HEK293 (cell line): ENCODE data around the gene CACNA1C.

Experiments used
- CTCF ChIA-PET: fragments of 350-600 bp; formaldehyde crosslinking; extraction: SDS; loops from one replicate; lab custom pipeline; 2021; ENCODE audit warnings: antibody characterized with exemption; lab: Yijun Ruan, JAX
- POLR2A ChIA-PET: fragments of 300-600 bp; formaldehyde crosslinking; extraction: SDS; loops from one replicate; lab custom pipeline; 2020; ENCODE audit warnings: antibody characterized with exemption, inconsistent platforms; lab: Yijun Ruan, JAX
- H3K27ac ChIP-seq: fragments of 200-500 bp; sonication (Bioruptor generic); 2 replicates; pipeline ENCODE4 v1.5.1; 2014; ENCODE audit warnings: low read depth, low read length, control low read depth, inconsistent platforms; ENCODE audit errors: extremely low read depth
- H3K36me3 ChIP-seq, 2 experiments: fragments of 200-500 bp in 1 of 2; sonication (Bioruptor generic) in 1 of 2; 1 replicate in 1 of 2; 2 replicates in 1 of 2; pipeline ENCODE4 v1.5.1; 2014 to 2017; ENCODE audit warnings: inconsistent platforms in 2 of 2, low read length in 2 of 2; ENCODE audit not compliant: control insufficient read depth in 2 of 2, insufficient read depth in 1 of 2
- H3K4me1 ChIP-seq: fragments of 200-500 bp; sonication (Bioruptor generic); 2 replicates; pipeline ENCODE4 v1.5.1; 2014; ENCODE audit warnings: mild to moderate bottlenecking, low read length, inconsistent platforms; ENCODE audit not compliant: control insufficient read depth, insufficient read depth
- H3K4me3 ChIP-seq: 2 replicates; pipeline ENCODE4 v1.5.1; 2011; ENCODE audit warnings: low read depth, mild to moderate bottlenecking, control low read depth, low read length, moderate library complexity
- H3K9me3 ChIP-seq: fragments of 200-500 bp; sonication (Bioruptor generic); 2 replicates; pipeline ENCODE4 v1.5.1; 2014; ENCODE audit warnings: low read depth, low read length, inconsistent platforms; ENCODE audit not compliant: control insufficient read depth, insufficient read depth
- AEBP2 ChIP-seq: fragments of 450-650 bp; formaldehyde crosslinking; IDR thresholded peaks from 2 replicates; pipeline ENCODE4 v1.5.1; 2016; ENCODE audit warnings: missing biosample characterization, missing genetic modification characterization, borderline replicate concordance
- ELK4 ChIP-seq: IDR thresholded peaks from 2 replicates; pipeline ENCODE4 v1.6.1; 2011; ENCODE audit warnings: mild to moderate bottlenecking, low read depth, low read length, borderline replicate concordance
- ZEB2 ChIP-seq: fragments of 450-650 bp; formaldehyde crosslinking; IDR thresholded peaks from 2 replicates; pipeline ENCODE4 v1.5.1; 2016; ENCODE audit warnings: missing biosample characterization, missing genetic modification characterization
- ZFHX2 ChIP-seq: fragments of 450-650 bp; formaldehyde crosslinking; conservative IDR thresholded peaks from 2 replicates; pipeline ENCODE4 v1.5.1; 2016; ENCODE audit warnings: missing biosample characterization, missing genetic modification characterization
- ZNF146 ChIP-seq: fragments of 450-650 bp; formaldehyde crosslinking; IDR thresholded peaks from 2 replicates; pipeline ENCODE4 v1.5.1; 2016; ENCODE audit warnings: missing biosample characterization, missing genetic modification characterization
- ZNF175 ChIP-seq: fragments of 450-650 bp; formaldehyde crosslinking; IDR thresholded peaks from 2 replicates; pipeline ENCODE4 v1.5.1; 2016; ENCODE audit warnings: missing biosample characterization, missing genetic modification characterization
- ZNF248 ChIP-seq: fragments of 450-650 bp; formaldehyde crosslinking; IDR thresholded peaks from 2 replicates; pipeline ENCODE4 v1.5.1; 2017; ENCODE audit warnings: missing biosample characterization, missing genetic modification characterization
- ZNF280C ChIP-seq: fragments of 450-650 bp; formaldehyde crosslinking; IDR thresholded peaks from 2 replicates; pipeline ENCODE4 v1.5.1; 2016; ENCODE audit warnings: missing biosample characterization, missing genetic modification characterization
- ZNF302 ChIP-seq: fragments of 450-650 bp; formaldehyde crosslinking; IDR thresholded peaks from 2 replicates; pipeline ENCODE4 v1.5.1; 2016; ENCODE audit warnings: missing biosample characterization, missing genetic modification characterization, low read depth
- ZNF311 ChIP-seq: fragments of 450-650 bp; formaldehyde crosslinking; IDR thresholded peaks from 2 replicates; pipeline ENCODE4 v1.5.1; 2017; ENCODE audit warnings: missing biosample characterization, missing genetic modification characterization, borderline replicate concordance
- ZNF391 ChIP-seq: fragments of 450-650 bp; formaldehyde crosslinking; IDR thresholded peaks from 2 replicates; pipeline ENCODE4 v1.5.1; 2016; ENCODE audit warnings: low read depth, missing biosample characterization, missing genetic modification characterization, borderline replicate concordance
- ZNF426 ChIP-seq: fragments of 450-650 bp; formaldehyde crosslinking; IDR thresholded peaks from 2 replicates; pipeline ENCODE4 v1.5.1; 2017; ENCODE audit warnings: missing biosample characterization, missing genetic modification characterization, mild to moderate bottlenecking, inconsistent platforms, moderate library complexity
- ZNF513 ChIP-seq: fragments of 450-650 bp; IDR thresholded peaks from 2 replicates; pipeline ENCODE4 v1.5.1; 2018; ENCODE audit warnings: missing biosample characterization, missing genetic modification characterization
- ZNF529 ChIP-seq: fragments of 450-650 bp; formaldehyde crosslinking; IDR thresholded peaks from 2 replicates; pipeline ENCODE4 v1.5.1; 2017; ENCODE audit warnings: missing genetic modification characterization, missing biosample characterization; ENCODE audit not compliant: insufficient replicate concordance
- ZNF785 ChIP-seq: fragments of 450-650 bp; formaldehyde crosslinking; IDR thresholded peaks from 2 replicates; pipeline ENCODE4 v1.5.1; 2016; ENCODE audit warnings: missing biosample characterization, missing genetic modification characterization
- ZSCAN18 ChIP-seq: fragments of 450-650 bp; formaldehyde crosslinking; IDR thresholded peaks from 2 replicates; pipeline ENCODE4 v1.5.1; 2016; ENCODE audit warnings: missing biosample characterization, missing genetic modification characterization

The CACNA1C gene

GRCh38 chr12:2113119-2113912 lies 60.5 kb downstream of the CACNA1C start:
- TF ChIP-seq ZNF175 (tag by site-specific recombination) (no peak), ZEB2 (peak; percentile 71; the same call in 1 of the 2 replicates)
- no peak overlapping the region for H3K4me3 ChIP-seq
- no peaks in the 10 kb centered on the region for H3K9me3 ChIP-seq
- H3K27ac ChIP-seq: no peak overlapping the region
- ChIA-PET POLR2A (no interaction called here), CTCF (interaction anchor here (0.6 to 1.4 kb wide), 3 partner anchors 12 to 273 kb away, joined by 3 read pairs; no protein-coding TSS in a partner anchor)
- no peaks in the 10 kb centered on the region for H3K36me3 ChIP-seq
- no peaks in the 10 kb centered on the region for H3K4me1 ChIP-seq

GRCh38 chr12:2114071-2114470 lies 61.3 kb downstream of the CACNA1C start:
- Histone ChIP-seq H3K27ac (no peak overlapping the region), H3K4me3 (no peak overlapping the region), H3K4me1 (no peaks in the 10 kb centered on the region), H3K9me3 (no peaks in the 10 kb centered on the region), H3K36me3 (no peaks in the 10 kb centered on the region)
- no peak for TF ChIP-seq ZNF513 (tag by site-specific recombination)
- TF ChIP-seq ZNF146 (tag by site-specific recombination): no peak
- TF ChIP-seq ZNF248 (tag by site-specific recombination): no peak
- no peak for TF ChIP-seq ZSCAN18
- no peak for TF ChIP-seq ZNF280C (tag by site-specific recombination)
- no peak for TF ChIP-seq ZNF302 (tag by site-specific recombination)
- no peak for TF ChIP-seq ZNF311 (tag by site-specific recombination)
- no peak for TF ChIP-seq ZNF426 (tag by site-specific recombination)
- no peak for TF ChIP-seq ZNF529
- no peak for TF ChIP-seq ZNF785 (tag by site-specific recombination)
- no peak for TF ChIP-seq ZFHX2 (tag by site-specific recombination)
- no peak for TF ChIP-seq AEBP2 (tag by site-specific recombination)
- no peak for TF ChIP-seq ZNF391 (tag by site-specific recombination)
- no peak for TF ChIP-seq ELK4
- POLR2A ChIA-PET: no interaction called here
- CTCF ChIA-PET: interaction anchor here (0.6 to 1.4 kb wide), 2 partner anchors 11 to 97 kb away, joined by 3 read pairs; no protein-coding TSS in a partner anchor
